Measurements from ENCODE around the gene SP5.

- TF ChIP-seq CTCF (conservative IDR thresholded peaks at IDR 0.05; ENCODE audit: low read length) (no peak), EZH2phosphoT487 (IDR thresholded peaks at IDR 0.05; ENCODE audit: borderline replicate concordance) (no peak)
Observed at GRCh38 chr2:170739507-170740046, 24.4 kb downstream of the SP5 start.

Measured in Loucy (cell line).